Heart left ventricle (tissue), 11 donors: ENCODE results near the gene CLEC18C. TPM values are rescaled to one million over a fixed set of nuclear protein-coding genes. Genes with fewer than 3 reads are reported as not detected.

Source experiments
- polyA plus RNA-seq, 2 donors: library from polyadenylated mRNA; stranded (reverse); fragments of 200-250 nt; gene quantifications; one replicate each; pipeline ENCODE4 v1.2.3, GENCODE V29; 2013
- total RNA-seq, 9 donors: library from RNA; depleted of rRNA in 2 of 9; stranded (reverse); fragments of >200 nt in 2 of 9; fragmentation: NEBNext Ultra II Directional in 3 of 9; extraction: Animal tissue kit (Norgen Biotek cat#: 25700) in 3 of 9; gene quantifications; one replicate each; pipeline versions ENCODE4 v1.1.0 to v1.2.4, GENCODE V29; 2016 to 2023
- donor health status: ischemic (EF 13 %, LVEDD 7.1; RV severe dilation, severe dysfunction).
- donor health status: healthy with polysubstance abuse.
- donor health status: DM: no; HTN: yes; CAD: no.
- donor health status: DM: no; HTN: no; CAD: no.
- donor health status: ischemic (EF 25% LVEDD 5.7; RV mildly dilated, moderate dysfunction).
- donor health status: healthy.
- donor health status: DM: yes; HTN: yes; CAD: no.
- donor health status: PGD.
- donor health status: nonischemic (EF 23%, LVEDD 6.1; RV moderate dilation, normal function).

CLEC18C gene
- total and polyA plus RNA-seq, 11 donors, result 0.09 to 0.34 (median 0.14) TPM; not detected in 5

Other genes starting within 250 kb of the CLEC18C start
- gene CLEC18A, start 222.5 kb upstream of the CLEC18C start, total RNA-seq, result 1 to 10 TPM in 1 of 9 donors, under 1 TPM in 3, not detected in 5; 0.09 to 1.1 (median 0.17) TPM
- under 1 TPM; 0.08 to 0.10 TPM for gene CLEC18A, start 222.5 kb upstream of the CLEC18C start, polyA plus RNA-seq
- 10 to 100 TPM; 20.2 to 38.3 (median 27.2) TPM for gene PDPR, start 59.5 kb upstream of the CLEC18C start, total RNA-seq
- gene PDPR, start 59.5 kb upstream of the CLEC18C start, polyA plus RNA-seq, result 10 to 100 TPM in 1 of 2 donors, 1 to 10 TPM in 1; 7.7 to 10.2 TPM
- 10 to 100 TPM; 10.5 to 19.2 (median 15.4) TPM for gene EXOSC6, start 78.2 kb downstream of the CLEC18C start, total RNA-seq
- 10 to 100 TPM in 1 of 2 donors, 1 to 10 TPM in 1; 7.1 to 12.0 TPM for gene EXOSC6, start 78.2 kb downstream of the CLEC18C start, polyA plus RNA-seq
- 10 to 100 TPM; 53.1 to 96.2 (median 63.2) TPM for gene AARS1, start 115.7 kb downstream of the CLEC18C start, total RNA-seq
- gene AARS1, start 115.7 kb downstream of the CLEC18C start, polyA plus RNA-seq, result 10 to 100 TPM; 23.9 to 82.0 TPM
- 10 to 100 TPM; 16.9 to 34.2 (median 20.9) TPM for gene DDX19B, start 125.4 kb downstream of the CLEC18C start, total RNA-seq
- 10 to 100 TPM; 13.0 to 18.1 TPM for gene DDX19B, start 125.4 kb downstream of the CLEC18C start, polyA plus RNA-seq
- 10 to 100 TPM; 19.9 to 32.0 (median 25.8) TPM for gene DDX19A, start 173.1 kb downstream of the CLEC18C start, total RNA-seq
- gene DDX19A, start 173.1 kb downstream of the CLEC18C start, polyA plus RNA-seq, result 10 to 100 TPM; 13.7 to 30.2 TPM